Esophagus squamous epithelium (tissue), 4 donors: ENCODE data around the gene SERPINC1.

ENCODE experiments used
- POLR2A ChIP-seq, 4 donors: fragments of 450-650 bp; IDR thresholded peaks; one replicate each; pipeline ENCODE4 v1.6.1; 2017; ENCODE audit warnings: antibody characterized with exemption in 4 of 4, mild to moderate bottlenecking in 4 of 4, moderate library complexity in 3 of 4
- TF ChIP-seq, protein P1 (sequence below), 6 experiments: fragments of 450-650 bp in 4 of 6; fragments of 200-600 bp in 2 of 6; sonication (generic) in 2 of 6; IDR thresholded peaks; one replicate each; pipeline ENCODE4 v1.5.1; 2016 to 2019; ENCODE audit warnings: antibody characterized with exemption in 6 of 6, mild to moderate bottlenecking in 4 of 6, moderate library complexity in 4 of 6

DNA sequence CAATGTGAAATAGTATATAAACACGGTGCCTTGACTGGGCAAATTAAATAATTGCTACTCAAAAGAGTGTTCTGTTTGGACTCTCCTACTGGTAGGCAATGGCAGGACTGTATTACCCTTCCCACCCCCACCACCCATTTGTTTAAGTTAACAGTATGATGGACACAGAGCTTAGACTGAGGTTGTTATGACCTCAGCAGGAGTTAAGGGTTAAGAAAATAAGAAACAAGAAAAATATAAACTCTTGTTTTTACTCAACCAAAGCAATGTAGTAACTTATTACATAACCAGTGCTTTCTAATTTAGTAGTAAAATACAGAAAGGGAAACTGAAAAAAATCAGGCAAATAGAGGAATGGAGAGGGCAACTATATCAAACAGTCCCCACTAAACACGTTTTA, 19.9 kb upstream of the SERPINC1 start:
- no peak for TF ChIP-seq POLR2A (IDR thresholded peaks at IDR 0.05)
- TF ChIP-seq, protein P1, sequence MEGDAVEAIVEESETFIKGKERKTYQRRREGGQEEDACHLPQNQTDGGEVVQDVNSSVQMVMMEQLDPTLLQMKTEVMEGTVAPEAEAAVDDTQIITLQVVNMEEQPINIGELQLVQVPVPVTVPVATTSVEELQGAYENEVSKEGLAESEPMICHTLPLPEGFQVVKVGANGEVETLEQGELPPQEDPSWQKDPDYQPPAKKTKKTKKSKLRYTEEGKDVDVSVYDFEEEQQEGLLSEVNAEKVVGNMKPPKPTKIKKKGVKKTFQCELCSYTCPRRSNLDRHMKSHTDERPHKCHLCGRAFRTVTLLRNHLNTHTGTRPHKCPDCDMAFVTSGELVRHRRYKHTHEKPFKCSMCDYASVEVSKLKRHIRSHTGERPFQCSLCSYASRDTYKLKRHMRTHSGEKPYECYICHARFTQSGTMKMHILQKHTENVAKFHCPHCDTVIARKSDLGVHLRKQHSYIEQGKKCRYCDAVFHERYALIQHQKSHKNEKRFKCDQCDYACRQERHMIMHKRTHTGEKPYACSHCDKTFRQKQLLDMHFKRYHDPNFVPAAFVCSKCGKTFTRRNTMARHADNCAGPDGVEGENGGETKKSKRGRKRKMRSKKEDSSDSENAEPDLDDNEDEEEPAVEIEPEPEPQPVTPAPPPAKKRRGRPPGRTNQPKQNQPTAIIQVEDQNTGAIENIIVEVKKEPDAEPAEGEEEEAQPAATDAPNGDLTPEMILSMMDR (IDR thresholded peaks at IDR 0.05): no peak
